Stimulated activated CD4-positive, alpha-beta T cell treated with anti-CD3 and anti-CD28 coated beads, TNF-alpha, amount 100 ng/mL, for 24 hours (primary cell): ENCODE results near the gene FAM222B.
"Not testable (repeated sequence)": the region's sequence is repeated elsewhere in the genome, so short reads cannot be mapped to it uniquely, and the experiment has no call there.

Experiments used
- DNase-seq, 3 experiments: peaks; one replicate each; pipeline ENCODE4 v3.0.0-alpha.2; 2020; ENCODE audit warnings: low read depth in 3 of 3

FAM222B gene

GRCh38 chr17:28841901-28842281 is 699 bp downstream of the FAM222B start:
- no peak for DNase-seq

- DNase-seq = no peak
Observed at GRCh38 chr17:28839221-28839620, 3.4 kb downstream of the FAM222B start.

- not testable (repeated sequence) for DNase-seq
Observed at GRCh38 chr17:28836541-28836940, 6.0 kb downstream of the FAM222B start.

DNA sequence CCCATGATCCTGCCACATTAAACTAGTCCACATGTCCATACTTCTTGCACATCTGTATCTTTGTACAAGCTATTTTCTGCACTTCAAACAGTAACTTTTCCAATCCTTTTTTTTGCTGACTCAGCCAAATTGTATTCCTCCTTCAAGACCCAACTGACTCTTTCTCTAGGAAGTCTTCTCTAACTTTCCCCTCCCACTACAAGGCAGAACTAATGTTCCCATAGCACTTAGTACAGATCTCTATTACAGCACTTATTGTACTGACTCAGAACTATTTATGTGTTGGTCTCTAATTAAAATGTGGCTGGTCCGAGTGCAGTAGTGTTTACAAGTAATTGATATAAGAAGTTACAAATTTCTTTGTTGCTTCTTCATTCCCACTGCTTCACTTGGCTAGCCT is 8.2 kb downstream of the FAM222B start:
- no peak for DNase-seq

GRCh38 chr17:28828294-28829040 is 14.1 kb downstream of the FAM222B start:
- no peak for DNase-seq

GRCh38 chr17:28827672-28828071 is 14.9 kb downstream of the FAM222B start:
- DNase-seq = no peak

DNA sequence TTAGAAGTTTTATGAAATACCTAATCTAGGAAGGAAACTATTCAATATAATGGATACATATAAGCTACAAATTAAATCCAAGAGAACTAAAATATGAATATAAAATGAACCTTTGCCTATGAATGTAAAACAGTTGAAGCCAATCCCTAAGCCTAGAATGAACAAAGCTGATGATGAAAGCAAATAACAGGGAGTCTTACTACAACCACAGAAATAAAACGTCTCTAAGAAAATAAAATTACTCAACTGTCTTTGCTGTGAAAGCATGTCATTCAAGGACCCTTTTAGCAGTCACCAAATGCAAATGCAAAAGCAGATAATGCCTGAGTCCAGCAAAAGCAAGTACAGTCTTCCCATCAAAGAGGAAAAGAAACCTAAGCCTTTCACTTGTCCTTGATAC is 23.0 kb downstream of the FAM222B start:
- DNase-seq = no peak

DNA sequence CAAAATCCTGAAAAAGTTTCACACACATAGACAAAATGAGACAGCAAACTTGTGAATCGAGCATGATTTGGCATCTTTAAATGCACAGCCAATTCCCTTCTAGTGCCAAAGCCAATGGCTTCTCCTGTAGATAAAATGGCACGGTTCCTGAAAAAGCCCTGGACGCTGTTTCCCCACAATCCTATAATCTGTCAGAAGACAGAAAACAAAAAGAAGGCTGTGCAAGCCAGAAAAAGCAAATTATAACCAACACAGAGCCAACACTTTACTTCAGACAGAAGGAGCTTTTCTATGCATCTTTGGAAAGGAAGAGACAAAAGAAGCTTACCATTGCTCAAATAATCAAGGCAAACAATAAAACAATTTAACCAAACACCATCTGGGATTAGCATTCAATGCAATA is 23.8 kb downstream of the FAM222B start:
- no peak for DNase-seq

GRCh38 chr17:28816540-28816939 is 26.1 kb downstream of the FAM222B start:
- no peak for DNase-seq

- no peak for DNase-seq
Observed at GRCh38 chr17:28812748-28813377, 29.7 kb downstream of the FAM222B start.

- peak; percentile 92 to 98 (median 93) for DNase-seq
Observed at GRCh38 chr17:28812091-28812747, 30.4 kb downstream of the FAM222B start.

DNA sequence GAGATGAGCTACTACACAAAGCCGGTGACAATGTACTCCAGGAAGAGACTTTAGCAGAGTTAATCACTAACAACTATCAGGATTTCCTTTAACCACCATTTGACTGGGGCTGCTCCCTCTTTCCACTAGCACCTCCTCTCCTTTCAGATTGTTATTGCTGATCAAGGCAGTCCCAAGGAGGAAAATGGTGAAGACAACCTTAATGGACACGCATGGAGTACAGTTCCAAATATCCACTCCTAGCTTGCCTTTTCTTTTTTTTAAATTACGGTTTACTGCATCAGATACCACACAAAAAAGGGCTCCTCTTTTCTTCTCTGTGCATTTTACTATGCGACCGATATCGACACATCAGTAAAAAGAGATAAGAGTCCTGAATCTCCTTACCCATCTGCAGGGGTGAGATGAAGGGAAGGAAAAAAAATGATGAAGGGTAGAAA is 30.9 kb downstream of the FAM222B start:
- no peak for DNase-seq

- DNase-seq = peak in 1 of 3 experiments; percentile 6
Observed at GRCh38 chr17:28810437-28810836, 32.2 kb downstream of the FAM222B start.

- no peak for DNase-seq
Observed at GRCh38 chr17:28807925-28808634, 34.5 kb downstream of the FAM222B start.

DNA sequence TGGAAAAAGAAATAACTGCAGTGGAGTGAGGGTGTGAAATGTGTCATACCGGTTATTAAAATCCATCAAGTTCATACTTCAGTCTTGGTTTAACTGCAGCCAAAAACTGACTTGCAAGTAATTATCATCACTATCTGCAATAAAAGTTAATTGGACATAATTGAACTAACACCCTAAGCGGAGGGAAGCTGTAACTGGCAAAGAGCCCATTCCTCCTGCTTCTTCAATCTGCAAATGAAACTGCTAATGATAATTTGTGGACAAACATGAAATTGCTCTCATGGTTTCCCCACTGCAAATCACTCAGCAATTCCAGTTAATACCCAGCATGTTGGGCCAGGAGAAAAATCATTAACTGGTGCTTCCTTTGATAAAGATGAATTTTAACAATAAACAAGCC is 46.5 kb downstream of the FAM222B start:
- no peak for DNase-seq

- DNase-seq = not testable (repeated sequence)
Observed at GRCh38 chr17:28794846-28795441, 47.6 kb downstream of the FAM222B start.

DNA sequence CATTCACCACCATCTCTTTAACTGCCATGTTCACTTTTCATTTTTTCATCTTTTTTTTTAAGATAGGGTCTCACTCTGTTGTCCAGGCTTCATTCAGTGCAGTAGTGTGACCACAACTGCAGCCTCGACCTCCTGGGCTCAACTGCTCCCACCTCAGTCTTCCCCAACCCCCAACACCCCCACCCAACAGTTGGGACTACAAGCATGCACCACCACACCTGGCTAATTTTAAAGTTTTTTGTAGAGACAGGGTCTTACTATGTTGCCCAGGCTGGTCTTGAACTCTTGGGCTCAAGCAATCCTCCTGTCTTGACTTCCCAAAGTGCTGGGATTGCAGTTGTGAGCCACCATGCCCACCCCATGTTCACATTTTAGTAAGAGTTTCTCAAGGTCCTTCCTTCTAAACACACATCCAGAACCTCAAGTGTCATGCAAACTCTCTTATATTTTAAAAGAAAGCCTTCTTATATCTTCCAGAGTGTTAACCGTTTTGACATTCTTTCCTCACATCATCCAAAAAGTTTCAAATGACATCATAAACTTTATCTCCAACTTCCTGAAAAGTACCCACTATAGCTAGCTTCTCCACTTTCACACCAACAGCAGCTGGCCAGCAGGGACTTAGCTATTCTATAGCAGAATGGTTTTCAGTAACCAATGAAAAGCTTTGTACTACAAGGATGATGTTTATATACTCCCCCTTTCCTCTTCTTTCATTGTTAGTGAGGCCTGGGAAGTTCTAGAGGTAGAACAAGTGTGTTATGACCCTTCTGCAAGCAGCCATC is 49.5 kb downstream of the FAM222B start:
- no peak for DNase-seq

DNA sequence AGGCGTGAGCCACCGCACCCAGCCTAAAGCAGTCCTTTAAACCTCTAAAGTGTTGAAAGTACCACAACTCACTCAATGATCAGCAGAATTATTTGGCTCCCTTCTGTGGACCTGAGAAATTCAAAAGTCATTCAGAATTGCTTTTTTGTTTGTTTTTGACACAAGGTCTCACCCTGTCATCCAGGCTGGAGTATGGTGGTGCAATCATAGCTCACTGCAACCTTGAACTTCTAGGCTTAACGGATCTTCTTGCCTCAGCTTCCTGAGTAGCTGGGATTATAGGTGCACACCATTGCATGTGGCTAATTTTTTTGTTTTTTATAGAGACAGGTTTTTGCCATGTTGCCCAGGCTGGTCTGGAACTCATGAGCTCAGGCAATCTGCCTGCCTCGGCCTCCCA is 54.5 kb downstream of the FAM222B start:
- no peak for DNase-seq

DNA sequence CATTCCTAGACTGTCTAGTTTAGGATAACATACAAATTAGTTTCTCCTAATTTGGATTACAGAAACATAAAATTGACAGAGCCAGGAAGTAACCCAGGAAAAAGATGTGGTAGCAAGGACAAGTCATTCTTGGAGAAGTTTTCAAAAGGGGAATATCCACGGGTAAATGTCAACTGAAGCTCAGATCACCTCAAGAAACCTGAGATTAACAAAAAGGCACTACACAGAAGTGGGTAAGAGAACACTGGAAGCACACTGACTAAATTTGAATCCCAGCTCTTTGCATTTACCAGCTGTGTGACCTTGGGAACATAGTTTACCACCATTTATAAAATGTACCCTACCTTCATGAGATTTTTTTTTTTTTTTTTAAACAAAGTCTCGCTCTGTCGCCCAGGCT is 59.4 kb downstream of the FAM222B start:
- no peak for DNase-seq

DNA sequence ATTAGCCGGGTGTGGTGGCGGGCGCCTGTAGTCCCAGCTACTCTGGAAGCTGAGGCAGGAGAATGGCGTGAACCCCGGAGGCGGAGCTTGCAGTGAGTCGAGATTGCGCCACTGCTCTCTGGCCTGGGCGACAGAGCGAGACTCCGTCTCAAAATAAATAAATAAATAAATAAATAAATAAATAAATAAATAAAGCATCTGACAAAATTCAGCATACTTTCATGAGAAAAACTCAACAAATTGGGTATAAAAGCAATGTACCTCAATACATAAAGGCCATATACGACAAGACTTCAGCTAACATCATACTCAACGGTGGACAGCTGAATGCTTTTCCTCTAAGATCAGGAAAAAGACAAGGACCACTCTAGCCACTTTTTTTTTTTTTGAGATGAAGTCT is 63.0 kb downstream of the FAM222B start:
- not testable (repeated sequence) for DNase-seq

DNA sequence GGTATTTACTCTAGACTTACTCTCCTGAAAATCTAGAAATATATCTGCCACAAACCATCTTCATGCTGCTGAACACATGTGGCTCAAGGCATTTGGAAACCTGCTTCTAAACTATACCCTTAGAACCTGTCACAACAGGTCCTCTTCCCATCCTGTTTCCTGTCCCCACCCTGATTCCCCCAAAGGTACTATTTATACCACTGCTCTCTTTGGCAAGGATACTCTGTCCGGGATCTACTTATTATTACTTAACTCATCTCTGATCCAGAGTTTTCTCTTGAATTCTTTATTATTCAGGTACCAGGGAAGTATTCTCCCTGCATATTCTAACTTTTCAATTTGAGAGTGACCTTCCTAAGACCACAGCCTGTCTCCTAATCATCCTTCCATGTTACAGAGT is 65.4 kb downstream of the FAM222B start:
- DNase-seq = no peak
